GM21737 (cell line): Measurements from ENCODE around the gene VDAC1.
A peak's percentile ranks its signal among the peaks of the same experiment; 100 is the strongest.
"Not testable (repeated sequence)": the region's sequence is repeated elsewhere in the genome, so short reads cannot be mapped to it uniquely, and the experiment has no call there.

Experiments used
- ATAC-seq: cut with Tn5 transposase; IDR thresholded peaks from one replicate; pipeline ENCODE4 v1.9.1; 2021; ENCODE audit warnings: mild to moderate bottlenecking, moderate library complexity; ENCODE audit not compliant: unreplicated experiment

VDAC1 gene

GRCh38 chr5:134004626-134005416 lies at the start of gene VDAC1:
Gene VDAC1, minus strand, starts transcription at chr5:134004975. Its CDS starts 11,963 bp downstream, at chr5:133993012.
- ATAC-seq: peak; percentile 73

GRCh38 chr5:134053840-134054338 lies 49.1 kb upstream of the VDAC1 start:
- no peak for ATAC-seq

- ATAC-seq: no peak
Observed at GRCh38 chr5:134053314-134053839, 48.6 kb upstream of the VDAC1 start.

- no peak for ATAC-seq
Observed at GRCh38 chr5:134051305-134051704, 46.5 kb upstream of the VDAC1 start.

- ATAC-seq: no peak
Observed at GRCh38 chr5:134048864-134049263, 44.1 kb upstream of the VDAC1 start.

GRCh38 chr5:134047687-134048056 lies 42.9 kb upstream of the VDAC1 start:
- no peak for ATAC-seq

- ATAC-seq: no peak
Observed at GRCh38 chr5:134046801-134047686, 42.3 kb upstream of the VDAC1 start.

- no peak for ATAC-seq
Observed at GRCh38 chr5:134046330-134046729, 41.6 kb upstream of the VDAC1 start.

- no peak for ATAC-seq
Observed at GRCh38 chr5:134043793-134044792, 39.3 kb upstream of the VDAC1 start.

- no peak for ATAC-seq
Observed at GRCh38 chr5:134041570-134042411, 37.0 kb upstream of the VDAC1 start.

GRCh38 chr5:134038138-134038537 lies 33.4 kb upstream of the VDAC1 start:
- no peak for ATAC-seq

- no peak for ATAC-seq
Observed at GRCh38 chr5:134037160-134037559, 32.4 kb upstream of the VDAC1 start.

- ATAC-seq: no peak
Observed at GRCh38 chr5:134034326-134034725, 29.6 kb upstream of the VDAC1 start.

- not testable (repeated sequence) for ATAC-seq
Observed at GRCh38 chr5:134030303-134030964, 25.7 kb upstream of the VDAC1 start.

- ATAC-seq: no peak
Observed at GRCh38 chr5:134029156-134029555, 24.4 kb upstream of the VDAC1 start.

GRCh38 chr5:134028496-134028895 lies 23.7 kb upstream of the VDAC1 start:
- no peak for ATAC-seq

GRCh38 chr5:134027288-134027615 lies 22.5 kb upstream of the VDAC1 start:
- no peak for ATAC-seq

GRCh38 chr5:134026521-134027287 lies 21.9 kb upstream of the VDAC1 start:
- no peak for ATAC-seq
